ENCODE measurements around the gene ZNF213.
"Not testable (repeated sequence)": the region's sequence is repeated elsewhere in the genome, so short reads cannot be mapped to it uniquely, and the experiment has no call there.

ZNF213 gene

DNA sequence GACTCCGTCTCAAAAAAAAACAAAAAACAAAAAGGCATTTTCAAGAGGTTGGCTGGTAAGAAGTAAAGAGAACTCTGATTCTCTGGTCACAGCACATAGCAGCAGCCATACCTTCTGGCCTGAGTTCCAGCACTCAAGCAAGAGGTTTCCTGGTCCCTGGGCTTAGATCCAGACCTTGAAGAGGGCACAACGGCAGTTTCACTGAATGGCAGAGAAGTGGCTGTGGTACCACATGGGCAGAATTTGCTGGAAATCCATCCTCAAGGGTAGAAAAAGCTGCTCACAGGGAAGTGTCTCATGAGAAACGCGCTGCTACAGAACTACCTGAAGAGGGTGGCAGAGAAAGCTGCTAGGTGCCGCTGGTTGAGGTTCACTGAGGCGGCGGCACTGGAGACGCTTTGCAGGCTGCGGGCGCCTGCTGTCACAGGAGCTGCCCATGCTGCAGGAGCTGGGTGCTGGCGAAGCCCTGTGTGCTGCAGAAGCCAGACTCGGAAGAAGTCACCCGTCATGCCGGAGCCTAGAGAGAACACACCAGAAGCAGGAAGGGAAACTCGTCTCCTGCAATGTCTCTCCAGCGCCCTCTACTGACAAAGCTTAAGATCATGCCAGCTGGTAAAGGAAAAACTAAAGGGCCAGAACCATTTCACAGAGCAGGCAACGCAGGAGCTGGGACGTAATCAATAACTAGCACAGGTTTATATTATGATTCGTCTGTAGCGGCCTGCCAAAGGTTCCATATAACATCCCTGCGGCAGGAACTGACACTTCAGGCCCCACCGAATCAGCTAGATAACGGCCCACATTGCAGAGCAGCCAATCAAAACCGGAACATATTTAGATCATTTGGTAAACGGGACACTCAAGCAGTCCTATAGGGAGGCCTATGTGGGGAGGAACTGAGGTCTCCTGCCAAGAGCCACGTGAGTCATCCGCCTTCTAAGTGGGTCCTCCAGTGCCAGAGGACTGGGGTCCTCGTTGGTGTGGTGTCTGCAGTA is 5.4 kb upstream of the ZNF213 start:
- peak; percentile 54 for DNase-seq

DNA sequence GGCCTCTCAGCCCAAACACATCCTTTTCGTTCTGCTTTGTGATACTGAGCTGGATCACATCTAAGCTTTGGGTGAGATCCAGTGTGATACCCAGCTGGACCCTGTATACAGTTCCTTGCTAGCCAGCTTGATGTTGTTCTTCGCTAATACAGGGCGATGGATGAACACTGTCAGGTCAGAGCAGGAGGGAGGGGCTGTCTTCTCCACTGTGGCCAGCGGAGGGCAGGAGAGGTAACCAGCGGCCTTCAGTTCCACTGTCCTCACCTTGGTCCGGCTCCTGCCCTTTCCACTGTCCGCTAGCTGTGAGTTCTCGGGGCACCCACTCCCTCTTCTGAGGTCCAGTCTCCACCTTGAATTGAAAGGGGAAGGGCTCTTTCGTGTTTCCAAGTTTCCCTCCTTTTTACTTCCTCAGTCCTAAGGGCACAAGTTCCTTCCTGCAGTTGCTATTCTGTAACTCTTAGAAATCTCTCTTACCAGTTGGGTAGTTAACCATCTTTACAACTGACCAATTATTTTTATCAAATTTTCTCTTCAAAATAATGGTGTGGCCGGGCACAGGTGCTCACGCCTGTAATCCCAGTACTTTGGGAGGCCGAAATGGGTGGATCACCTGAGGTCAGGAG is 3.0 kb upstream of the ZNF213 start:
- DNase-seq: peak; percentile 32

DNA sequence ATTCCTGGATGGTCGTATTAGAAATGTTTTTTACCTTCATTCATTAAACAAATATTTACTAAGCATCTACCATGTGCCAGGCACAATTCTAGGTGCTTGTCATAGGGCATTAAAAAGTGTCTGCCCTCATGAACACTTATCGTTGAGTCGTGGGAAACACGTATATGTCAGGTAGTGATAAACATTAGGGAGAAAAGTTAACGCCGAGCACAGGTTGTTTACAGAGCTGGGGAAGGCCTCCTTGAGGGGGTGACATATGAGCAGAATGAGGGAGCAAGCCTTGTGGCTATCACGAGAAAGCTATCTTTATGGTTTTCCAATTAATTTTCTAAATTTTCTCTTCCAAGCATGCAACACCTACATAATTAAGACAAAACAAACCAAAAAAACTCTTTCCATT is 985 bp upstream of the ZNF213 start:
- no peak for DNase-seq

DNA sequence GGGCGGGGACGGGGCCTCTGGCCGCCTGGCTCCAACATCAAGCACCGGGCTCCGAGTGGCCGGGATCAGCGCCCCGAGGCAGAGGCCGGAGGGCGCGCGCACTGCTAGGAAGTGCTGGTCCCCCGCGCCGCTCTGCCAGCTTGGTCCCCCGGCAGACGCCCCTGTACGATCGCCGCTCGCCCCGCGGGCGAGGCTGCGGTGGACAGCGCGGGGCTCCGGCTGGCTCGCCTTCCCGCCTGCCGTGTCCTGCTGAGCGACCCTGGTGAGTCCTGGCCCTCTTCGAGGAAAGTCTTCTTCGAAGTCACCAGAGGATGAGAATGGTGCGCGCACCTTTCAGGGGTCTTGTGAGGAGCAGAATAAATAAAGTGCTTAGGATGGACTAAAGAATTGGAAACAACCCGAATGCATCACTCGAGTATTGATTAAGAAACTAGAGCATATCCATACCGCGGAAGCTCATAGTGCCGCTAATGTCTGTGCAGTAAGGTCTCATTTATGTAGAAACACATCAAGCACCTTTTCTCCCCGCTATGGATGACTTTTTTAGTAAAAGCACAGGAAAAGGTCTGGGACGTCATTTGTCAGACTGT is 392 bp downstream of the ZNF213 start:
- DNase-seq: no peak

DNA sequence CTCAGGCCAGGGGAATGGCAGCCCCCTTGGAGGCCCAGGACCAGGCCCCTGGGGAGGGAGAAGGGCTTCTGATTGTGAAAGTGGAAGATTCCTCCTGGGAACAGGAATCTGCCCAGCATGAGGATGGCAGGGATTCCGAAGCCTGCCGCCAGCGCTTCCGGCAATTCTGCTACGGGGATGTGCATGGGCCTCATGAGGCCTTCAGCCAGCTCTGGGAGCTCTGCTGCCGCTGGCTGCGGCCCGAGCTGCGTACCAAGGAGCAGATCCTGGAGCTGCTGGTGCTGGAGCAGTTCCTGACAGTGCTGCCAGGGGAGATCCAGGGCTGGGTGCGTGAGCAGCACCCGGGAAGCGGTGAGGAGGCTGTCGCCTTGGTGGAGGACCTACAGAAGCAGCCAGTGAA is 2.4 kb downstream of the ZNF213 start:
- no peak for DNase-seq

DNA sequence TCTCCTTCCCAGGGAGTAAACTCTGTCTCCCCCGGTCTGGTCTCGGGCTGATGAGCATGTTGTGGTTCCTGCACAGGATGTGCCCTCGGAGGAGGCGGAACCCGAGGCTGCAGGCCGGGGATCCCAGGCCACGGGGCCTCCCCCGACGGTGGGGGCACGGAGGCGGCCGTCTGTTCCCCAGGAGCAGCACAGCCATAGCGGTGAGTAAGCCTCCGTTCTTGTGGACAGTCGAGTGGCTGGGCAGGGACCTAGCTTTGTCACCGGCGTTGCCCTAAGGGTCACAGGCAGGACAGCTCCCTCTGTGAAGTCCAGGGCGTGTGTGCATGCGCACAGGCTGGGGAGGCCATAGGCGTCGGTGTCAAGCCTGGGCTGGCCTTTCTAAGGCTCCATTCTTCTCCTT is 3.5 kb downstream of the ZNF213 start:
- DNase-seq: no peak

DNA sequence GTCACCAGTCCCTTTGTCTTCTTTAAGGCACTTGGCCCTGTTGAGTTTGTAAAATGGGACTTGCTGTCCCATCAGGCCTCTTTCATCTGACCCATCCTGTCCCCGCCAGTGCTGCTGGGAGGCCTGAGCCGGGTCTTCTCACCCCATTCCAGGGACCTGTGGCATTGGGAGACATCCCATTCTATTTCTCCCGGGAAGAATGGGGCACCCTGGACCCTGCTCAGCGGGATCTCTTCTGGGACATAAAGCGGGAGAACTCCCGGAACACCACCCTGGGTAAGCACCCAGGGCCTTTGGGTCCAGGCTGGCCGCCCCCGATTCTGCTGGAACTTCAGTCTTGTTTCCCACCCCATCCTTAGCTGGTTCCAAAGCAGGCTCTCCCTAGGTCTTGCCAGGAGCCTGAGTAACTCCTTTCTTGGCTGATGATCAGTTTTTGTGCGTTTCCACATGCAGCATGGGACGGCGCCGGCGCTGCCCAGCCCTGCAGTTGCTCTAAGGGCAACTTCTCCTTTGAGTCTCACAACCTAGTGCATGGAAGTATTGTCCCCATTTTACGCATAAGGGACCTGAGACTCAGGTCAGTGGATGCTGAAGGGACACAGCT is 4.1 kb downstream of the ZNF213 start:
- DNase-seq: no peak

DNA sequence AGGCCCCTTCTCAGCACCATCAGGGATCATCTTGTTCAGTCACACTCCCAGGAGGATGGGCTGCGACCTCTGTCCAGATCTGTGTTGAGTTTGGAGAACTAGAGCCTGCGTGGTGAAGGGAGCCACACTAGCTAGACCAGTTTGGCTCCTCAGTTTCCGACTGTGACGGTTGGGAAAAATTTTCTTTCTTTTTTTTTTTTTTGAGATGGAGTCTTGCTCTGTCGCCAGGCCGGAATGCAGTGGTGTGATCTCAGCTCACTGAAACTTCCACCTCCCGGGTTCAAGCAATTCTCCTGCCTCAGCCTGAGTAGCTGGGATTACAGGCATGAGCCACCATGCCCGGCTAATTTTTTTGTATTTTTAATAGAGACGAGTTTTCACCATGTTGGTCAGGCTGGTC is 4.7 kb downstream of the ZNF213 start:
- DNase-seq: not testable (repeated sequence)

DNA sequence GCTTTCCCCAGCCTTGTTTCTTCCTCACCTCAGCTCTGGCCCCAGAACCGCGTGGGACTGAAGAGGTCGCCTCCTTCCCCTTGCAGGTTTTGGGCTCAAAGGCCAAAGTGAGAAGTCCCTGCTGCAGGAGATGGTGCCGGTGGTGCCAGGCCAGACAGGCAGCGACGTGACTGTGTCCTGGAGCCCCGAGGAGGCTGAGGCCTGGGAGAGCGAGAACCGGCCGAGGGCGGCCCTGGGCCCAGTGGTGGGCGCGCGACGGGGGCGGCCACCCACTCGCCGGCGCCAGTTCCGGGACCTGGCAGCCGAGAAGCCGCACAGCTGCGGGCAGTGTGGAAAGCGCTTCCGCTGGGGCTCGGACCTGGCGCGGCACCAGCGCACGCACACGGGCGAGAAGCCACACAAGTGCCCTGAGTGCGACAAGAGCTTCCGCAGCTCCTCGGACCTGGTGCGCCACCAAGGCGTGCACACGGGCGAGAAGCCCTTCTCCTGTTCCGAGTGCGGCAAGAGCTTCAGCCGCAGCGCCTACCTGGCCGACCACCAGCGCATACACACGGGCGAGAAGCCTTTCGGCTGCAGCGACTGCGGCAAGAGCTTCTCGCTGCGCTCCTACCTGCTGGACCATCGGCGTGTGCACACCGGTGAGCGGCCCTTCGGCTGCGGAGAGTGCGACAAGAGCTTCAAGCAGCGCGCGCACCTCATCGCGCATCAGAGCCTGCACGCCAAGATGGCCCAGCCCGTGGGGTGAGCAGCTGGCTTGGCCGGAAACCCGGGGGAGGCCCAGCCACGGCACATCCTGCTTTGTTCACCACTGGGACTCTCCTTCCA is 6.0 kb downstream of the ZNF213 start:
- DNase-seq: no peak

DNA sequence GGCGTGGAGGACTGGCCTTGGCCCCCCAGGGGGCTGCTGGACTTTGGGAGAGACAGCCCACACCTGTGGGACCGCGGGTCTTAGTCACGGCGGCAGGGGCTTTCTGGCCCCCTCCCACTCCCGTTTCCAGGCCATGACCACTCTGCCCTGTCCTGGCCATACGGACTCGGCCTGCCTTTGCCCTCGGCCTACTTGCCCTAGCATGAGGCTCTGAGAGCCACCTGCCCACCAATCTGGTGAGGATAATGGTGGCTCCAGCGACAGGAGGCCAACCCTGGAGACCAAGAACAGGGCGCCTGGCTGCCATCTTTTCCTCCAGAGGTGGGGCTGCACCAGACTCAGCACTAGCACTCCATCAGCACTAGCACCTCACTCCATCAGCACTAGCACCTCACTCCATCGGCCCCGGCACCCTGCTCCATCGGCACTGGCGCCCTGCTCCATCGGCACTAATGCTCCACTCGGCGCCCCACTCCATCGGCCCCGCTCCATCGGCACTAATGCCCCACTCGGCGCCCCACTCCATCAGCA is 7.0 kb downstream of the ZNF213 start:
- no peak for DNase-seq

DNA sequence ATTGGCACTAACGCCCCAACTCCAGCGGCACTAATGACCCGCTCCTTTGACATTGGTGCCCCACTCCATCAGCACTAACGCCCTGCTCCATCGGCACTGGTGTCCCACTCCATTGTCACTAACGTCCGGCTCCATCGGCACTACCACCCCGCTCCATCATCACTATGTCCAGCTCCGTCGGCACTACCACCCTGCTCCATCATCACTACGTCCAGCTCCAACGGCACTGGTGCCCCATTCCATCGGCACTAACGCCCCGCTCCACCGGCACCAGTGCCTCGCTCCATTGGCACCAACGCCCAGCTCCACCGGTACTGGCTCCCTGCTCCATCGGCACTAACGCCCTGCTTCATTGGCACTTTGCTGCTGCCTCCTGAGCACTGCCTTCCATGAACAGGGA is 7.5 kb downstream of the ZNF213 start:
- no peak for DNase-seq

DNA sequence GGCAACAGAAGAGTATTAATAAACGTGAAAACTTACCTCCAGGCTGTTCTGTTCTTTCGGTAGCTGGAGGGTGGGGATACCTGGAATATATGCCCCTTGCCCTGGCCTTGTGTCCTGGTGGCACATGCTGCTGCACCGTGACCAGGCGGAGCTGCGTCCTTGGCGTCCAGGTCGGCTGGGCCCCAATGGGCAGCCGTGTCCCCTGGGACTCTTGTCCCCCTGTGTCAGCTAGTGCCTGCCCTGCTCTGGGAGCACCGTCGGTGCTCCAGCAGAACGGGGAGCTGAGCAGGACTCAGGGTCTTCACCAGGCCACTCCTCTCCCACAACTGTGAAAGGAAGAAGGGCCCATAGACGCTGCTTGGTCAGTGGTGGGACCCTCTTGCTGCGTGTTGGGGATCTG is 7.9 kb downstream of the ZNF213 start:
- no peak for DNase-seq

DNA sequence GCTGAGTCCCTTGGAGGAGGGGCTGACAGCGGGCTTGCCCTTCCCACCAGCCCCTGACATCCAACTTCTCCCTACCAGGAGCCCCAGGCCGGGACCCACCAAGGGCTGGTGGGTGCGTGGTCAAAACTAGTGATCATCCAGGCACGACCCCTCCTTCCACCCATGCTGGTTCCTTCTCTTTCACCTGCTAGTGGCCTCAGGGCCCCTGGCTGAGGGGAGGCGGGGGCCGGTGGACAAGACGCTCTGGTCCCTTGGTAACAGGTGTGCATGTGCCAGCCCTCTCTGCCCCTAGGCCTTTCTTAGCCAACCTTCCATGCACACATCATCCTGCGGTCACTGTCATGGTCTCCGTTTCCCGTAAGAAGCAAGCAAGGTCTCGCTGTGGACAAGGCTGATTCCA is 8.4 kb downstream of the ZNF213 start:
- no peak for DNase-seq

DNA sequence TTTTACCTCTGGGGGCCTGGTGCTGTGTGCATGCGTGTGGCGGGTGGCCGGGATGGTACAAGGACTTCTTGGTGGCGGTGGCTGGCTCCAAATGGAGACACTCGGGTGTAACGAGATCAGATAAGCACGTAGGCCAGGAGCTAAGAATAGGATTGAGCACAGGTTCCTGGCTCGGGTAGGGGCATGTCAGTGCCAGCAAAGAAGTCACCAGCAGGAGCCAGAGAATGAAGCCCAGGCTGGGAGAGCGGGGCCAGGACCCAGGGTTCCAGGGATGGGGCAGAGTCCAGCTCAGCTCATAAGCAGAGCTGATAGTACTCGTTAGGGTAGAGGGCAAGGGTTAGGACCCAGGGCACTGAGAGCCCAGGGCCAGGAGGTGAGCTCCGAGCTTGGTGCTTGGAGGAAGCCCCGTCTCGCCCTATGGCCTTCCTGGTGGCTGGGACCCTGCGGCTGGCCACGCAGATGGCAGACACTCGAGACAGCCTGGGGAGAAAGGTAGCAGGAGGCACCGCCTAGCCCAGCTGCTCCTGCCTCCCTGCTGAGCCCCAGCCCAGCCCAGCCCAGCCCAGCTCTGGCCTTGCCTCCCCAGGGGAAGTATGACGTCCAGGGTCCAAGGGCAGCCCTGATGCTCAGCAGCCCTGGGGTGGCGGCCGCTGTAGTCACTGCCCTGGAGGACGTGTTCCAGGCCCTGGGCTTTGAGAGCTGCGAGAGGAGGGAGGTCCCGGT is 8.9 kb downstream of the ZNF213 start:
- DNase-seq: no peak

DNA sequence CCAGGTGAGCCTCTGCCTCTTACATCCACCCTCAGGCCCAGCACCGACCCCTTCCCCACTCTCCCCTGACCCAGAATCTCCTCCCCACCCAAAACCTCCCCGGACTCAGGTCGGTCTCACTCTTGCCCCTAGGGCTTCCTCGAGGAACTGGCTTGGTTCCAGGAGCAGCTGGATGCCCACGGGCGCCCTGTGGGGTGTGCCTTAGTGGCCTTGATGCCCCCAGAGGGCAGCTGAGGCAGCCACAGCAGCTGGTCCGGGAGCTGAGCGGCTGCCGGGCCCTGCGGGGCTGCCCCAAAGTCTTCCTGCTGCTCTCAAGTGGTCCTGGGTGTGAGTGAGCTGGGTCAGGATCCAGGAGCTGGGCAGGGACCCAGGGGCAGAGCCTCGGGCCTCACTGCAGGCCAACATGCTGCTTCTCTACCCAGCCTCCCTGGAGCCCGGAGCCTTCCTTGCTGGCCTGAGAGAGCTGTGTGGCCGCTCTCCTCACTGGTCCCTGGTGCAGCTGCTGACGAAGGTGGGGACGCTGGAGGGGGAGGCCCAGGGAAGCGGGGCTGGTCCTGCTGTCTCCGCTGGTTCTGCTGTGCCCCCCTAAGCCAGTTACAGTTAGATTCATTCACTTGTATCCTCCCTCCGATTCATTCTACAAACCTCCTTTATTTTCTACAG is 9.6 kb downstream of the ZNF213 start:
- no peak for DNase-seq

DNA sequence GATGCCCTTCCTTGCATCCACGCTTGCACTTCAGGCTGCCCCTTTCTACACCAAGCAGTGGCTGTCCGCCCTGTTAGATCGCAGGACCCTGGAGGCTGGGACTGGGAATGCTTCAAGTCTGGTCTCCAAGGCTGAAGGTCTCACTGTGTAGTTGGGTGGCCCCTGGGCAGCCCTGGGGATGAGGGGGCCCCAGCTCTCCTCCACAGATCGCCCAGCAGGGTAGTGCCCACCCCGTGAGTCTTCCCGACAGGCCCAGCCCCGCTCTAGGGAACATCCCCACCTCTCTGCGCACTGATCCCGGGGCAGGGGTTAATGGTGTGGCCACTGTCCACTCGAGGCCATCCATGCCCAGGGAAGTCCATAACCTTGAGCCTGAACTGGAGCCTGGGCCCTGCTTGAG is 10.3 kb downstream of the ZNF213 start:
- DNase-seq: no peak

DNA sequence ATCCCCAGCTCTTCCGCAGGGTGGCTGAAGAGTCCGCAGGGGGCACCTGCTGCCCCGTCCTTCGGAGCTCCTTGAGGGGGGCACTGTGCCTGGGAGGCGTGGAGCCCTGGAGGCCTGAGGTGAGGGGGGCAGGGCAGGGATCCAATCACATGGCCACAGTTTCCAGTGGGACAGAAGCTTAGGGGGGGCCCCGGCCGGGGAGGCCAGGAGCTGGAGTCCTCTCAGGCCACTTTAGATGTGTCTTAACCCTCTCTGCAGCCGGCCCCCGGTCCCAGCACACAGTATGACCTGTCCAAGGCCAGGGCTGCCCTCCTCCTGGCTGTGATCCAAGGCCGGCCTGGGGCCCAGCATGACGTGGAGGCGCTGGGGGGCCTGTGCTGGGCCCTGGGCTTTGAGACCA is 10.8 kb downstream of the ZNF213 start:
- no peak for DNase-seq

DNA sequence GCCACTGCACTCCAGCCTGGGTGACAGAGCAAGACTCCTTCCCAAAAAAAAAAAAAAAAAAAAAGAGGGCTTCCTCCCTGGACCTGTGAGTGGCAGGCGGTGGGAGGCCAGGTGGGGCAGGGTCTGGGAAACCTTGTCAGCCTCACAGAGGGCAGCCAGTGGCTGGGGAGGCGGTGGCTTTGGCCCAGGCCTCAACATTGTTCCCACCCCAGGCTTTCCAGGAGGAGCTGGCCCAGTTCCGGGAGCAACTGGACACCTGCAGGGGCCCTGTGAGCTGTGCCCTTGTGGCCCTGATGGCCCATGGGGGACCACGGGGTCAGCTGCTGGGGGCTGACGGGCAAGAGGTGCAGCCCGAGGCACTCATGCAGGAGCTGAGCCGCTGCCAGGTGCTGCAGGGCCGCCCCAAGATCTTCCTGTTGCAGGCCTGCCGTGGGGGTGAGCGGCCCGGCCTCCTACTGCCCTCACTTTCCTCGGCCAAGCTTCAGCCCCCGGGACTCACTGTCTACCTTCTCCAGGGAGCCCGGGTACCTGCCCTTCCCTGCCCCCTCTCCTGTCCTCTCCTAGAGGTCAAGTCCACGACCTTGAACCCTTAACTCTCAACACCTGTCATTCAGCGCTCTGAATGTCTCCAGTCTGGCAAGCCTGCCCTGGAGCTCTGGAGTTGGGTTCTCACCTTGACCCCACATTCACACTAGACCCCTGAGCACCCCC is 12.4 kb downstream of the ZNF213 start:
- DNase-seq: no peak

DNA sequence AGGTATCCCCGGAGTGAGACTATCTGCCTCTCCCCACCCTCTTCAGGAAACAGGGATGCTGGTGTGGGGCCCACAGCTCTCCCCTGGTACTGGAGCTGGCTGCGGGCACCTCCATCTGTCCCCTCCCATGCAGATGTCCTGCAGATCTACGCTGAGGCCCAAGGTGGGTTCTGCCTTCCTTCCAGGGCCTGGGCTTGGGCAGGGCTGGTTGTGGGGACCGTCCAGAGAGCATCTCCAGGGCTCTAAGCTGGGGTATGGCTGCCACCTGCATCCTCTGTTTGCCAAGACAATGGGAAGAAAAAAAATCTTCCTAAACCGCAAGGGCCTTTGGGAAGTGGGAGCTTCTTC is 12.9 kb downstream of the ZNF213 start:
- no peak for DNase-seq
